ENCODE results near the gene IMP4. TPM values are rescaled to one million over a fixed set of nuclear protein-coding genes. Genes with fewer than 3 reads are reported as not detected.
"Not testable (repeated sequence)": the region's sequence is repeated elsewhere in the genome, so short reads cannot be mapped to it uniquely, and the experiment has no call there.

Gene IMP4
- total RNA-seq, 1 donor from 2014 or later, result 48.5 TPM

DNA sequence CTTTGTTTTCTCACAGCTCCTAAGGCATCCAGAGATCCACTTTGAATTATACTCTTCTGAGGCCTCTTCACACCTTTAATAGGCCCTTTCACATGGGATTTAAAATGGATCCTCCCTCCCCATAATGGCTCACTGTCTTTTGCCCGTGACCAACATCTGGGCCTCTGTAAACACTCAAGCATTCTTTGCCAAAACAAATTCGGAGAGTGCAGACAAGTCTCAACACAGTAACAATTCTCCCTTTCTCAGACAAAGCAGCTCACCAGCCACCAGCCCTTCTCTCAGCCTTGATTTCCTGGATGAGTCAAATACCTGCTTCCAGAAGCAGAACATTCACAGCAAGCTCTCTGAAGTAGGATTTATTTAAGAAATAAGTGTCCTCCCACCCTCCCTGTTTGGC lies 14.0 kb upstream of the IMP4 start:
- Mint-ChIP-seq H3K27me3 (ENCODE audit: unreplicated experiment) (peaks cover 37% of the 10 kb centered on the region), H3K4me3 (ENCODE audit: unreplicated experiment) (no peak overlapping the region), H3K27ac (ENCODE audit: unreplicated experiment) (no peak overlapping the region), H3K4me1 (ENCODE audit: unreplicated experiment) (peaks cover 9% of the 10 kb centered on the region), H3K9me3 (ENCODE audit: unreplicated experiment) (no peaks in the 10 kb centered on the region), H3K36me3 (ENCODE audit: unreplicated experiment) (no peaks in the 10 kb centered on the region)
- DNase-seq (ENCODE audit: extremely low spot score, unreplicated experiment), result peak; percentile 19
- TF ChIP-seq, protein P1, sequence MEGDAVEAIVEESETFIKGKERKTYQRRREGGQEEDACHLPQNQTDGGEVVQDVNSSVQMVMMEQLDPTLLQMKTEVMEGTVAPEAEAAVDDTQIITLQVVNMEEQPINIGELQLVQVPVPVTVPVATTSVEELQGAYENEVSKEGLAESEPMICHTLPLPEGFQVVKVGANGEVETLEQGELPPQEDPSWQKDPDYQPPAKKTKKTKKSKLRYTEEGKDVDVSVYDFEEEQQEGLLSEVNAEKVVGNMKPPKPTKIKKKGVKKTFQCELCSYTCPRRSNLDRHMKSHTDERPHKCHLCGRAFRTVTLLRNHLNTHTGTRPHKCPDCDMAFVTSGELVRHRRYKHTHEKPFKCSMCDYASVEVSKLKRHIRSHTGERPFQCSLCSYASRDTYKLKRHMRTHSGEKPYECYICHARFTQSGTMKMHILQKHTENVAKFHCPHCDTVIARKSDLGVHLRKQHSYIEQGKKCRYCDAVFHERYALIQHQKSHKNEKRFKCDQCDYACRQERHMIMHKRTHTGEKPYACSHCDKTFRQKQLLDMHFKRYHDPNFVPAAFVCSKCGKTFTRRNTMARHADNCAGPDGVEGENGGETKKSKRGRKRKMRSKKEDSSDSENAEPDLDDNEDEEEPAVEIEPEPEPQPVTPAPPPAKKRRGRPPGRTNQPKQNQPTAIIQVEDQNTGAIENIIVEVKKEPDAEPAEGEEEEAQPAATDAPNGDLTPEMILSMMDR (IDR thresholded peaks at IDR 0.05), result no peak

DNA sequence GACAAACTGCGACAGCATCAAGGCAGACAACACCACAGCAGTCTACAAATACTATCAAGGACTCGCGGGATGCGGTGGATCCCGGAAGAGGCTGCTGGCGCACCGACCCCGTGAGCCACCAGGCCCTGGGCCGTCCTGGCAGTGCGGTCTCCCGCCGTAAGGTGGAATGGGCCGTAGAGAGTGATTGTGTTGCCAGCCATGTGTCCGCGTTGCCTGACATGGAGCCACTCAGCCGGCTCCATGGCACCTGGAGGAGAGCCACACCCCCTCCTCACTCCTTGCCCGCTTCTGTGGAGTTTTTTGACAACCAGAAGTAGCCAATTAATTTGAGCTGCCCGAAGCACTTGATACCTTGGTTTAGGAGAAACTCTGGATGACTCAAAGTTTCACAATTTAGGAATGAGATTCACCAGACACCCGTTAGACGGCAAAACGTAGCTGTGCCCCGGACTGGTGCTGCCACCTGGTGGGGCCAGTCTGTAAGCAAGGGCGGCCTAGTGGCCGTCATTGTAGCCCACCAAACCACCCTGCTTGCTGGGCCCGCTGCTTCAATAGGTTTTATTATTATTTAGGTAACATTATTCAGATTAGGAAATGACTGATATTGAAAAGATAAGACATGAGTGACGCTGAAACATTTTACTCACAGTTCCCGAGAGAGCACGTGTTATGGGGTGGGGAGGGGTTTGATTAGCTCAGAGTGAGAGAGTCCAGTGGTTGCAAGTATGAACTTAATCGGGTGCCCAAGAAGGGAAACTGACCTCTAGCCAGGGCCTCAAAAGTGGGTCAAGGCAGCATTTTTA lies 10.2 kb upstream of the IMP4 start:
- H3K36me3 Mint-ChIP-seq (ENCODE audit: unreplicated experiment), result no peaks in the 10 kb centered on the region
- peak; percentile 93 for DNase-seq (ENCODE audit: extremely low spot score, unreplicated experiment)
- H3K4me3 Mint-ChIP-seq (ENCODE audit: unreplicated experiment), result peak overlapping the region; percentile 7

DNA sequence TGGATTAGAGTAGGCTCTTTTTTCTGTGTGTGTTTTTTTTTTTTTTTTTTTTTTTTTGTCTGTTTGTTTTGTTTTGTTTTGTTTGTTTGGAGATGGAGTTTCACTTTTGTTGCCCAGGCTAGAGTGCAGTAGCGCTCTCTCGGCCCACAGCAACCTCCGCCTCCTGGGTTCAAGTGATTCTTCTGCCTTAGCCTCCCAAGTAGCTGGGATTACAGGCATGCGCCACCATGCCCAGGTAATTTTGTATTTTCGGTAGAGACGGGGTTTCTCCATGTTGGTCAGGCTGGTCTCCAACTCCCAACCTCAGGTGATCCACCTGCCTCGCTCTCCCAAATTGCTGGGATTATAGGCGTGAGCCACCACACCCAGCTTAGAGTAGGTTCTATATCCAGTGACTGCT lies 9.4 kb upstream of the IMP4 start:
- H3K36me3 Mint-ChIP-seq (ENCODE audit: unreplicated experiment); H3K27ac Mint-ChIP-seq (ENCODE audit: unreplicated experiment); H3K9me3 Mint-ChIP-seq (ENCODE audit: unreplicated experiment); H3K4me3 Mint-ChIP-seq (ENCODE audit: unreplicated experiment): not testable (repeated sequence)
- peaks cover 24% of the 10 kb centered on the region for H3K27me3 Mint-ChIP-seq (ENCODE audit: unreplicated experiment)
- peak; percentile 51 for DNase-seq (ENCODE audit: extremely low spot score, unreplicated experiment)
- peaks cover 21% of the 10 kb centered on the region for H3K4me1 Mint-ChIP-seq (ENCODE audit: unreplicated experiment)

More for the DNA sequence above, 10.2 kb upstream of the IMP4 start:
- H3K4me1 Mint-ChIP-seq (ENCODE audit: unreplicated experiment), result peaks cover 18% of the 10 kb centered on the region
- H3K9me3 Mint-ChIP-seq (ENCODE audit: unreplicated experiment), result no peaks in the 10 kb centered on the region
- H3K27me3 Mint-ChIP-seq (ENCODE audit: unreplicated experiment), result peaks cover 24% of the 10 kb centered on the region
- TF ChIP-seq, protein P1 (IDR thresholded peaks at IDR 0.05), result peak; percentile 99
- H3K27ac Mint-ChIP-seq (ENCODE audit: unreplicated experiment), result no peak overlapping the region

DNA sequence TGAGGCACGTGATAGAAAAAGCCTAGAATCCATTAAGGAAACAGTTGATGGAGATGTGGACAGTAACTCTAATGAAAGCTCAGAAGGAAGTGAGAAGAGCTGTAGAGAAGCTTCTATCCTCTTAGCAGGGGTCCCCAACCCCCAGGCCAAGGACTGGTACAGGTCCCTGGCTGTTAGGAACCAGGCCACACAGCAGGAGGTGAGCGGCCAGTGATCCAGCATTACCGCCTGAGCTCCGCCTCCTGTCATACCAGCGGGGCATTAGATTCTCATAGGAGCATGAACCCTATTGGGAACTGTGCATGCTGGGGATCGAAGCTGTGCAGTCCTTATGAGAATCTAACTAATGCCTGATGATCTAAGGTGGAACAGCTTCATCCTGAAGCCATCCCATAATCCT lies 8.7 kb upstream of the IMP4 start:
- TF ChIP-seq, protein P1 (IDR thresholded peaks at IDR 0.05), result no peak
- peak; percentile 36 for DNase-seq (ENCODE audit: extremely low spot score, unreplicated experiment)
- H3K4me3 Mint-ChIP-seq (ENCODE audit: unreplicated experiment), result no peak overlapping the region
- H3K36me3 Mint-ChIP-seq (ENCODE audit: unreplicated experiment), result peaks cover 3% of the 10 kb centered on the region
- no peaks in the 10 kb centered on the region for H3K9me3 Mint-ChIP-seq (ENCODE audit: unreplicated experiment)
- H3K27me3 Mint-ChIP-seq (ENCODE audit: unreplicated experiment), result peaks cover 24% of the 10 kb centered on the region
- peaks cover 20% of the 10 kb centered on the region for H3K4me1 Mint-ChIP-seq (ENCODE audit: unreplicated experiment)
- H3K27ac Mint-ChIP-seq (ENCODE audit: unreplicated experiment), result no peak overlapping the region

DNA sequence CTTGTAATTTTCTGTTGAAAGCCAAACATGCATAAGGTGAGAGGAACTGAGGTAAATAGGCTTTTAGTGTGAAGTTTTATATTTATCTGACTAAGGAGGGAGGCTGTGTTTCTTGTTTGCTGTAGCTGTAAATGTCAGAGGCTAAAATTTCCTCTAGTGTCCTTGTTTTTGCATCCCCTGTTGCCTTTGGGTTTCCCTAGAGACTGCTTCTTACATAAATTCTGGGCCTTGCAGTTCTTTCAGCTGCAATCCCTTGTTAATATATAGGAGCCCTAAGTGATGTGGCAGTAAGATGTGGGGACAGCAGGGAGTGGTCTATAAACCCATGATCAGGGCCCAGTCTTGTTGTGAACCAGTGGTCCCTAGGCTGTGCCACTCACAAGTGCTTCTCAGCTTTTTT lies 7.5 kb upstream of the IMP4 start:
- peaks cover 13% of the 10 kb centered on the region for H3K36me3 Mint-ChIP-seq (ENCODE audit: unreplicated experiment)
- H3K27me3 Mint-ChIP-seq (ENCODE audit: unreplicated experiment), result peaks cover 22% of the 10 kb centered on the region
- H3K4me3 Mint-ChIP-seq (ENCODE audit: unreplicated experiment), result no peak overlapping the region
- H3K9me3 Mint-ChIP-seq (ENCODE audit: unreplicated experiment), result no peaks in the 10 kb centered on the region
- peaks cover 21% of the 10 kb centered on the region for H3K4me1 Mint-ChIP-seq (ENCODE audit: unreplicated experiment)
- DNase-seq (ENCODE audit: extremely low spot score, unreplicated experiment), result no peak
- TF ChIP-seq, protein P1 (IDR thresholded peaks at IDR 0.05), result no peak
- H3K27ac Mint-ChIP-seq (ENCODE audit: unreplicated experiment), result no peak overlapping the region

Measured in osteocyte (in vitro differentiated cells).